T-helper 2 cell treated with Interferon-gamma antibody and Interleukin-4, amounts not matched to agents 5 μg/mL and 100 μg/mL, for 36 hours (primary cell): Measurements from ENCODE around the gene SH2B2.

Source experiments
- DNase-seq: peaks from one replicate; pipeline ENCODE4 v3.0.0; 2021; ENCODE audit warnings: low spot score
- H3K27ac Mint-ChIP-seq: one replicate; pipeline ENCODE4 v1.8.0; 2021; ENCODE audit warnings: mild to moderate bottlenecking, mixed read lengths
- H3K27me3 Mint-ChIP-seq: one replicate; pipeline ENCODE4 v1.8.0; 2021; ENCODE audit warnings: low read depth, mixed read lengths
- H3K36me3 Mint-ChIP-seq: one replicate; pipeline ENCODE4 v1.8.0; 2021; ENCODE audit warnings: low read depth, mixed read lengths
- H3K4me1 Mint-ChIP-seq: one replicate; pipeline ENCODE4 v1.8.0; 2021; ENCODE audit warnings: low read depth, mixed read lengths
- H3K4me3 Mint-ChIP-seq: one replicate; pipeline ENCODE4 v1.8.0; 2022; ENCODE audit warnings: mild to moderate bottlenecking, moderate library complexity, mixed read lengths
- H3K9me3 Mint-ChIP-seq: one replicate; pipeline ENCODE4 v1.8.0; 2021; ENCODE audit warnings: mixed read lengths

Gene SH2B2

GRCh38 chr7:102287111-102287980 lies 678 bp downstream of the SH2B2 start:
- peaks cover 11% of the 10 kb centered on the region for H3K4me1 Mint-ChIP-seq
- no peaks in the 10 kb centered on the region for H3K9me3 Mint-ChIP-seq
- H3K4me3 Mint-ChIP-seq: peak overlapping the region; percentile 12
- no peak for DNase-seq
- H3K36me3 Mint-ChIP-seq: no peaks in the 10 kb centered on the region
- H3K27me3 Mint-ChIP-seq: peaks cover 24% of the 10 kb centered on the region
- H3K27ac Mint-ChIP-seq: no peak overlapping the region

GRCh38 chr7:102287981-102288278 lies 1.3 kb downstream of the SH2B2 start:
- no peaks in the 10 kb centered on the region for H3K9me3 Mint-ChIP-seq
- H3K4me3 Mint-ChIP-seq: peak overlapping the region; percentile 12
- no peak for DNase-seq
- H3K36me3 Mint-ChIP-seq: no peaks in the 10 kb centered on the region
- H3K4me1 Mint-ChIP-seq: peaks cover 11% of the 10 kb centered on the region
- no peak overlapping the region for H3K27ac Mint-ChIP-seq
- peaks cover 24% of the 10 kb centered on the region for H3K27me3 Mint-ChIP-seq

GRCh38 chr7:102288285-102288930 lies 1.7 kb downstream of the SH2B2 start:
- peaks cover 11% of the 10 kb centered on the region for H3K4me1 Mint-ChIP-seq
- H3K9me3 Mint-ChIP-seq: no peaks in the 10 kb centered on the region
- peak overlapping the region; percentile 52 for H3K4me3 Mint-ChIP-seq
- no peak for DNase-seq
- no peaks in the 10 kb centered on the region for H3K36me3 Mint-ChIP-seq
- H3K27ac Mint-ChIP-seq: no peak overlapping the region
- peaks cover 24% of the 10 kb centered on the region for H3K27me3 Mint-ChIP-seq

GRCh38 chr7:102289057-102289456 lies 2.4 kb downstream of the SH2B2 start:
- no peaks in the 10 kb centered on the region for H3K9me3 Mint-ChIP-seq
- H3K27me3 Mint-ChIP-seq: peaks cover 24% of the 10 kb centered on the region
- H3K4me3 Mint-ChIP-seq: no peak overlapping the region
- H3K27ac Mint-ChIP-seq: no peak overlapping the region
- peaks cover 11% of the 10 kb centered on the region for H3K4me1 Mint-ChIP-seq
- no peak for DNase-seq
- H3K36me3 Mint-ChIP-seq: no peaks in the 10 kb centered on the region

- peaks cover 11% of the 10 kb centered on the region for H3K27me3 Mint-ChIP-seq
- no peak overlapping the region for H3K27ac Mint-ChIP-seq
- H3K4me3 Mint-ChIP-seq: no peak overlapping the region
- peaks cover 6% of the 10 kb centered on the region for H3K4me1 Mint-ChIP-seq
- no peaks in the 10 kb centered on the region for H3K9me3 Mint-ChIP-seq
- peak; percentile 16 for DNase-seq
- H3K36me3 Mint-ChIP-seq: no peaks in the 10 kb centered on the region
These were observed 4.6 kb downstream of the SH2B2 start for GRCh38 chr7:102291056-102291915.

GRCh38 chr7:102291916-102292267 lies 5.2 kb downstream of the SH2B2 start:
- Mint-ChIP-seq H3K4me1 (peaks cover 6% of the 10 kb centered on the region), H3K9me3 (no peaks in the 10 kb centered on the region), H3K36me3 (no peaks in the 10 kb centered on the region), H3K4me3 (no peak overlapping the region), H3K27me3 (peaks cover 11% of the 10 kb centered on the region), H3K27ac (no peak overlapping the region)
- no peak for DNase-seq

- Mint-ChIP-seq H3K9me3 (no peaks in the 10 kb centered on the region), H3K27me3 (peaks cover 10% of the 10 kb centered on the region), H3K4me1 (peaks cover 6% of the 10 kb centered on the region), H3K27ac (no peak overlapping the region), H3K36me3 (no peaks in the 10 kb centered on the region), H3K4me3 (no peak overlapping the region)
- DNase-seq: no peak
These were observed 6.4 kb downstream of the SH2B2 start for GRCh38 chr7:102292813-102293798.

GRCh38 chr7:102294589-102294988 lies 7.9 kb downstream of the SH2B2 start:
- H3K27ac Mint-ChIP-seq: no peak overlapping the region
- H3K4me3 Mint-ChIP-seq: no peak overlapping the region
- no peaks in the 10 kb centered on the region for H3K9me3 Mint-ChIP-seq
- no peaks in the 10 kb centered on the region for H3K36me3 Mint-ChIP-seq
- no peak for DNase-seq
- H3K4me1 Mint-ChIP-seq: peaks cover 6% of the 10 kb centered on the region
- H3K27me3 Mint-ChIP-seq: peaks cover 1% of the 10 kb centered on the region

GRCh38 chr7:102295346-102296178 lies 8.9 kb downstream of the SH2B2 start:
- no peak for DNase-seq
- Mint-ChIP-seq H3K27ac (no peak overlapping the region), H3K4me1 (peaks cover 6% of the 10 kb centered on the region), H3K27me3 (no peaks in the 10 kb centered on the region), H3K36me3 (no peaks in the 10 kb centered on the region), H3K9me3 (no peaks in the 10 kb centered on the region), H3K4me3 (no peak overlapping the region)

GRCh38 chr7:102296179-102296438 lies 9.4 kb downstream of the SH2B2 start:
- Mint-ChIP-seq H3K4me1 (peaks cover 6% of the 10 kb centered on the region), H3K27me3 (no peaks in the 10 kb centered on the region)

GRCh38 chr7:102296514-102296913 lies 9.8 kb downstream of the SH2B2 start:
- Mint-ChIP-seq H3K36me3 (no peaks in the 10 kb centered on the region), H3K9me3 (no peaks in the 10 kb centered on the region), H3K4me1 (peaks cover 4% of the 10 kb centered on the region), H3K27me3 (no peaks in the 10 kb centered on the region), H3K4me3 (no peak overlapping the region), H3K27ac (no peak overlapping the region)
- no peak for DNase-seq

More at GRCh38 chr7:102296179-102296438, 9.4 kb downstream of the SH2B2 start:
- no peak overlapping the region for H3K4me3 Mint-ChIP-seq
- no peak overlapping the region for H3K27ac Mint-ChIP-seq
- no peak for DNase-seq
- no peaks in the 10 kb centered on the region for H3K9me3 Mint-ChIP-seq
- H3K36me3 Mint-ChIP-seq: no peaks in the 10 kb centered on the region

- DNase-seq: no peak
- H3K27me3 Mint-ChIP-seq: no peaks in the 10 kb centered on the region
- H3K27ac Mint-ChIP-seq: no peak overlapping the region
- no peaks in the 10 kb centered on the region for H3K4me1 Mint-ChIP-seq
- no peaks in the 10 kb centered on the region for H3K9me3 Mint-ChIP-seq
- no peaks in the 10 kb centered on the region for H3K36me3 Mint-ChIP-seq
- H3K4me3 Mint-ChIP-seq: no peak overlapping the region
These were observed 11.0 kb downstream of the SH2B2 start for GRCh38 chr7:102297487-102298218.
